Stimulated activated CD4-positive, alpha-beta T cell treated with anti-CD3 and anti-CD28 coated beads, Interleukin-1b, Interleukin-23, amount 100 ng/mL, for 24 hours (primary cell): ENCODE results near the gene HIKESHI.
A peak's percentile ranks its signal among the peaks of the same experiment; 100 is the strongest.
"Not testable (repeated sequence)": the region's sequence is repeated elsewhere in the genome, so short reads cannot be mapped to it uniquely, and the experiment has no call there.

Experiments used
- DNase-seq, 4 experiments: peaks; one replicate each; pipeline ENCODE4 v3.0.0-alpha.2; 2020; ENCODE audit warnings: low read depth in 4 of 4, low spot score in 1 of 4

Gene HIKESHI, protein sequence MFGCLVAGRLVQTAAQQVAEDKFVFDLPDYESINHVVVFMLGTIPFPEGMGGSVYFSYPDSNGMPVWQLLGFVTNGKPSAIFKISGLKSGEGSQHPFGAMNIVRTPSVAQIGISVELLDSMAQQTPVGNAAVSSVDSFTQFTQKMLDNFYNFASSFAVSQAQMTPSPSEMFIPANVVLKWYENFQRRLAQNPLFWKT

DNA sequence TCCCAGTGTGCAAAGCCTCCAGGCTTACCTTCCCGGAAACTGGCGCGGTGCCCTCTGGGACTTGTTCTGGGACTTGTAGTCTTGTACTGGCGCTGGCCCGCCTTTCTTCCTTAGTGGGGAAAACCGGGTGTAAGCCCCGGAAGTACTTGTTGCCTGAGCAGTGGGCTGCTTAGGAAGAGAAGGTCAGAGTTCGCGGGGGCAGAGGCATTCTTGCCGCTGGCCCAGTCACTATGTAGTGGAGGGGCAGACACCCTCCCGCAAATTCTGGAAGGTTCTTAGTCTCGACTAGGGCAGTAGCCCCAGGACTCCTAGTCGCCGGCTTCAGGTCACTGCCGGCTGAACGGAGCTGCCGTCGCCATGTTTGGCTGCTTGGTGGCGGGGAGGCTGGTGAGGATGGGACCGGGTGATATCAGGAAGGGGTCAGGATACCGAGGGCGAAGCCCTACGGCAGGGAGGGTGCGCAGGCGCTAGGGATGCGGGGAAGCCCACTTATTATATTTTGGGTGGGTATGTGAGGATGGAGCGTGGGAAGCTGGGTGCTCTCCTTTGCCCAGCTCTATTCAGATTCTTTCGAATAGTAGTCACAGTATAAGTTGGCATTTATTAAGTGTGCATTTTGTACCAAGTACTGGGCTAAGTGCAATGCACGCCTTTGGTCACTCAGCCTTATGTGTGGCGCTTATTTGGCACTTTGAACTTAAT lies at the start of gene HIKESHI:
HIKESHI (plus strand) TSS at position 149 of the 702 bp plus-strand sequence; CDS start at position 358, 209 bp downstream.
- DNase-seq, result peak; percentile 71 to 92 (median 88)

DNA sequence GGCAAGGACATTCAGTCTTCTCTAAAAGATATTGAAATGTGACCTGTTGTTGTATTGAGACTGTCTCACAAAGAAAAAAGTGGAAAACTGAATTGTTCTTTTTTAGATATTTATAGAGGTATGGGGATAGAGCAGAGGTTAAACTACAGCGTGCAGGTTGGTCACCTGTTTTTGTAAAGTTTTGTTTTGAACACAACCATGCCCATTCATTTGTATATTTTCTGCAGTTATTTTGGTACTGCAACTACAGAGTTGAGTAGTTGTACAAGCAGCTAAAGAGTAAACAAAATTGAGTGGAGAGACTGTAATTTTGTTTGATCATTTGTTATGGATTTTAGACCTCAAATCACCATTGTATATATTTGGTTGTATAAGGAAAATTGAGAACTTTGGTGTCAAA lies 46.1 kb upstream of the HIKESHI start:
- no peak for DNase-seq

DNA sequence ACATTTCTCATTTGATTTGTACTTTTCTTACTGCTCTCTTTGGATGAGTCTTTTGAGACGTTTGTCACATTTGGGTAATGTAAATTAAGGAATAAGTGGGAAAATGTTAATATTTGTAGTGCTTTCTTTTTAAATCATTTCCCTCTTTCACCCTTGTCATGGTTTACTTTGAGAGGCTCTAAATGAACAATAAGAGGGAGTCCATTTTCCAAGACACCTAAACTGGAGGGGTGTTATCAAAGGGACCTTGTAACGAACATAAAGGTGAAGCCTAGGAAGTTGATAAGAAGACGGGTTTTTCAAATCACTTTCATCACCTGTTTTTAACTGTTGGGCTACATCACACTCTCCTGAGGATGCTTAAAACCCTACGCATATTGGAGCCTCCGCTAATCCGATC lies 45.4 kb upstream of the HIKESHI start:
- DNase-seq, result no peak

- DNase-seq, result no peak
Measured at GRCh38 chr11:86257446-86257845, 44.6 kb upstream of the HIKESHI start.

- DNase-seq, result no peak
Measured at GRCh38 chr11:86259730-86260129, 42.3 kb upstream of the HIKESHI start.

- no peak for DNase-seq
Measured at GRCh38 chr11:86261328-86261727, 40.7 kb upstream of the HIKESHI start.

DNA sequence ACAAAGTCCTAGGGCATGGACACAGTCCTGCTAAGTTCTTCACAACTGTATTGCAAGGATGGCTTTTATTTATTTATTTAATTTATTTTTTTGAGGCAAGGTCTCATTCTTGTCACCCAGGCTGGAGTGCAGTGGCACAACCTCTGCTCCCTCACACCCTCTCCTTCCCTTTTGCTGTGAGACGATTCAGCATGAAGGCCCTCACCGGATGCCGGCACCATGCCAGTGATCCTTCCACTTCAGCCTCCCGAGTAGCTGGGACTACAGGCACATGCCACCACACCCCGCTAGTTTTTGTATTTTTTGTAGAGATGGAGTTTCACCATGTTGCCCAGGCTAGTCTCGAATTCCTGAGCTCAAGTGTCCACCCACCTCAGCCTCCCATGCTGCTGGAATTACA lies 39.7 kb upstream of the HIKESHI start:
- no peak for DNase-seq

GRCh38 chr11:86264649-86265048 lies 37.4 kb upstream of the HIKESHI start:
- no peak for DNase-seq

- no peak for DNase-seq
Measured at GRCh38 chr11:86265194-86265593, 36.8 kb upstream of the HIKESHI start.

DNA sequence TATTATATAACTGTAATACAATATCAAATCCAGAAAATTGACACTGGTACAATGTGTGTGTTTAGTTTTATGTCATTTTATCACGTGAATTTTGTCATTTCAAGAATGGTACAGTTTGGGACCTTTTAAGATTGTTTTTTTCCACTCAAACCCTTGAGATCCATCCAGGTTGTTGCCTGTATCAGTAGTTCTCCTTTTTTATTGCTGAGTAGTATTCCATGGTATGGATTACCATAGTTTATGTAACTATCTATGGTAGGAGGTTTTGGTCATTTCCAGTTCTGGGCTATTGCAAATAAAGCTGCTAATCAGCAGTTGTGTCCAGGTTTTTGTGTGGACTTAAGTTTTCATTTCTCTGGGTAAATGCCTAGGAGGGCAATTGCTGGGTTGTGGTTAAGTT lies 32.4 kb upstream of the HIKESHI start:
- no peak for DNase-seq

DNA sequence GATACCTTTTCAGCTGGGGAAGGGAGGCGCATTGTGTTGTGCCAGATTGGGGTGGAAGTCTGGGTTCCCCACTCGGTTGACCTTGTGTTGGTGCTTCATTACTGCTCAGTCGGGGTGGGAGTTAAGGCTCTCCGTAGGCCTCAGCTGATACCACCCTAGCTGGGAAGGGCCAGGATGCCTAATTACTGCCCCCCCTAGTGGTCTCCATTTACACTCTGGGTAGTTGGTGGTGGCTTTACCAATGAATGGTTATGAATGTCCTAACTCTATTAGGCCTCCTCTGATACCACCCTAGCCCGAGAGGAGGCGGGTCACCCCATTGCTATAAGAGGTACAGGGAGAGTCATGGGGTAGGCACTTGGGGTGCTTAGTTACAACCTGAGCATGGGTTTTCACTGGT lies 27.5 kb upstream of the HIKESHI start:
- no peak for DNase-seq

DNA sequence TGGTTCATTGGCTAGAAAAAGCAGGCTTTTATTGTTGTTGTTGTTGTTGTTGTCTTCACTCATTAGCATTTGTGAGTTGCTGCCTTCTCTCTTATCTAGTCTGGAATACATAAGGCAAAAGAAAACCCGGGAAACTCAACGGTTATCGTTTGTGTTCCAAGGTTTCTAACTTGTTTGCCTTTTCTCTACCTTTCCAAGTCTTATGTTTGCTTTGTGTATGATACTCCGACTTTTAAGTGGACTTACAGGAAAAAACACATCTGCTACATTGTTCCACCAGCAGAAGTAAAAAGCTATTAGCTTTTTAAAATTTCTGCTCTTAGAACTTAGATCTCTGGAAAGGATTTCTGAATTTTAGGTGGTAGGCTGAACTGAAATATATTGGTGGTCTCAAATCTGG lies 27.0 kb upstream of the HIKESHI start:
- DNase-seq, result no peak

GRCh38 chr11:86275493-86276370 lies 26.3 kb upstream of the HIKESHI start:
- DNase-seq, result no peak

DNA sequence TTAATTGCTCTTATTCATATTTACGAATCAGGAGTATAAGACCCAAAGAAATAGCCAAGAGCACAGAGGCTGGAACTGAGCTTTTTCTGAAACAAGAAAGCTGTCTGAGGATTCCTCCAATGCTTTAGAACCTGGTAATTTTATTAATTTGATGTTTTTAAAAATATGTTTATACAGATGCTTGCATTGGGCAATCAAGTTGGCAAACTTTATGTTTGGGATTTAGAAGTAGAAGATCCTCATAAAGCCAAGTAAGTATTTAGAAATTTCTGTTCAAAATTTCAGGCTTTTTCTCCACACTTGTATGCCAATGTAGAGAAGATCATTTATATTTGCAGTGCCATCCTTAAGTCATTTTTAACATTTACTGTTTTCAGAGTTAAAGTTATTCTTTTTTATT lies 24.3 kb upstream of the HIKESHI start:
- no peak for DNase-seq

GRCh38 chr11:86278226-86278625 lies 23.8 kb upstream of the HIKESHI start:
- DNase-seq, result no peak

DNA sequence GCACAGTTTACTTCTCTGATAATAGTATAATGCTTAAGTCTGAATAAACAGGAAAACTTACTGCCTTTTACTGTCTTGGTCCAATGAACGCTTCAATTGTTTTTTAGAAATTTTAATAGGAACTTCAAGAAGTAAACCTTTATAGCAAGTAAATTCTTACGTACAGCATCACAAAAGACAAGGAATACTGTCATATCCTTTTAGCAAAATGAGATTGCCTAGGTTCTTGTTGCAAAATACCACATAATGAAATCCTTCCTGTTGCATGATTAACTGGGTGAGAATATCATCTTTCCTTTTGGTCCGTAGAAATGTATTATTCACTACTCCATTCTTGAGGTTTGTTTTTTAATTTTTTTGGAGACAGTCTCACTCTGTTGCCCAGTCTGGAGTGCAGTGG lies 22.3 kb upstream of the HIKESHI start:
- no peak for DNase-seq

- DNase-seq, result no peak
Measured at GRCh38 chr11:86287468-86287796, 14.6 kb upstream of the HIKESHI start.

DNA sequence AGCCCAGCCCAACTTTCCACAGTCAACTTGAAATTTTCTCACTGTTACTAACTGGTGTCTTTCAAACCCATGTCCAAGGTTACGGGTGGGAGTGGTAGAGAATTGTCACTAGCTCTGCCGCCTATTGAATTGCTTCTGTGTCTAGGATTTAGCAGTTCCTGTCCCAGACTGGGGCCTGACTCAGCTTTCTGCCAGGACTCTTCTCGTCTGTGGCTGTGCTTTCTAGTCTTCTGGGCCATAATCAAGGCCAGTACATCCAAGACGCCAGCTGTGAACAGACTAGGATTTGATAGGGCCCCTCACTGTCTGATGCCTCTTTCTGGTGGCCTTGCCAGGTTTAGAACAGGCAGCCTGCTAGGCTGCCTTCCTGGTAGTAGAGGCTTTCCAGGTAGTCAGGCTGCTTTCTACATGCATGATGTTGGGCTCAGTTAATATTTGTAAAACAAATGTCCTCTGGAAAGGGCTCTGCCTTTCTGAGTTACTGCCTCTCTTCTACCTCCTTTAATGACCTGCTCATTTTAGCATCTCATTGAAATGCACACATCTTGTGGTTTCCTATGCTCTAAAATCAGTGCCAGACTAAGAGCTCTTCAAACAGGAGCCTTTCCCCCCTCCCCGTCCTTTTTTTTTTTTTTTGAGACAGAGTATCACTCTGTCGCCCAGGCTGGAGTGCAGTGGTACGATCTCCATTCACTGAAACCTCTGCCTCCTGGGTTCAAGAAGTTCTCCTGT lies 13.1 kb upstream of the HIKESHI start:
- DNase-seq, result no peak

GRCh38 chr11:86289508-86290280 lies 12.3 kb upstream of the HIKESHI start:
- DNase-seq, result not testable (repeated sequence)

- peak in 2 of 4 experiments; percentile 63 to 76 for DNase-seq
Measured at GRCh38 chr11:86291466-86292262, 10.4 kb upstream of the HIKESHI start.
